Esophagus muscularis mucosa (tissue), 3 donors: ENCODE results near the gene RADIL.

Experiments used
- CTCF ChIP-seq, 3 experiments: fragments of 200-600 bp in 2 of 3; fragments of 450-650 bp in 1 of 3; sonication (generic) in 2 of 3; IDR thresholded peaks; one replicate each; pipeline ENCODE4 v1.5.1; 2017 to 2019; ENCODE audit warnings: antibody characterized with exemption in 3 of 3, mild to moderate bottlenecking in 2 of 3, moderate library complexity in 1 of 3
- POLR2A ChIP-seq: fragments of 450-650 bp; IDR thresholded peaks from one replicate; pipeline ENCODE4 v1.6.1; 2017; ENCODE audit warnings: antibody characterized with exemption, moderate library complexity, mild to moderate bottlenecking, low read depth

GRCh38 chr7:4789194-4790077 lies 94.1 kb downstream of the RADIL start:
- TF ChIP-seq CTCF (IDR thresholded peaks at IDR 0.05) = no peak
- TF ChIP-seq POLR2A = no peak
